Right ventricle myocardium inferior (tissue), 1 donor: ENCODE data around the gene PRKN. TPM values are rescaled to one million over a fixed set of nuclear protein-coding genes. Genes with fewer than 3 reads are reported as not detected.

Experiments used
- ATAC-seq: fragments of 200-7000 bp; cut with Tn5 transposase; one replicate; pipeline ENCODE4 v1.9.1; 2020; ENCODE audit warnings: mild to moderate bottlenecking, moderate library complexity
- DNase-seq: peaks from one replicate; pipeline ENCODE4 v3.0.0; 2021; ENCODE audit errors: missing footprints
- intact Hi-C: fragments of 100-400 bp; cut with DNase I; formaldehyde crosslinking; loops from one replicate; pipeline ENCODE4 v1.11.0; 2022
- total RNA-seq: library from RNA; stranded (reverse); fragmentation: NEBNext Ultra II Directional; extraction: Animal tissue kit (Norgen Biotek cat#: 25700); gene quantifications from one replicate; pipeline ENCODE4 v1.2.1, GENCODE V29; 2021
- donor health status: DM: no; HTN: yes; CAD: no; lungs with severe emphysema.

The PRKN gene
- total RNA-seq, 1 donor from 2014 or later: 19.5 TPM

GRCh38 chr6:162313922-162314660 is 413.5 kb downstream of the PRKN start:
- ATAC-seq: no peak
- intact Hi-C loops: no loop called here
- DNase-seq: no peak

GRCh38 chr6:162307865-162308264 is 419.7 kb downstream of the PRKN start:
- ATAC-seq (no peak), DNase-seq (no peak)
- intact Hi-C loops: no loop called here

- intact Hi-C loops: no loop called here
- DNase-seq: no peak
- ATAC-seq: no peak
These were observed 420.9 kb downstream of the PRKN start for GRCh38 chr6:162306616-162307015.

- ATAC-seq (no peak), DNase-seq (no peak)
- intact Hi-C loops: no loop called here
These were observed 426.4 kb downstream of the PRKN start for GRCh38 chr6:162301128-162301527.

- intact Hi-C loops: no loop called here
- DNase-seq: no peak
- ATAC-seq: no peak
These were observed 433.5 kb downstream of the PRKN start for GRCh38 chr6:162294029-162294428.

- ATAC-seq: no peak
- DNase-seq: no peak
- intact Hi-C loops: no loop called here
These were observed 434.7 kb downstream of the PRKN start for GRCh38 chr6:162292915-162293314.

GRCh38 chr6:162290846-162291465 is 436.6 kb downstream of the PRKN start:
- DNase-seq (no peak), ATAC-seq (no peak)
- intact Hi-C loops: no loop called here

- intact Hi-C loops: no loop called here
- DNase-seq: no peak
- ATAC-seq: no peak
These were observed 437.6 kb downstream of the PRKN start for GRCh38 chr6:162289972-162290371.

GRCh38 chr6:162273986-162274385 is 453.6 kb downstream of the PRKN start:
- no peak for ATAC-seq
- DNase-seq: no peak
- intact Hi-C loops: no loop called here

GRCh38 chr6:162271922-162272321 is 455.6 kb downstream of the PRKN start:
- intact Hi-C loops: no loop called here
- no peak for ATAC-seq
- DNase-seq: no peak

- intact Hi-C loops: no loop called here
- ATAC-seq (no peak), DNase-seq (no peak)
These were observed 456.6 kb downstream of the PRKN start for GRCh38 chr6:162270966-162271365.

- intact Hi-C loops: no loop called here
- ATAC-seq: no peak
- DNase-seq: no peak
These were observed 459.9 kb downstream of the PRKN start for GRCh38 chr6:162267641-162268040.

- DNase-seq: no peak
- no peak for ATAC-seq
- intact Hi-C loops: no loop called here
These were observed 460.4 kb downstream of the PRKN start for GRCh38 chr6:162267126-162267525.

- DNase-seq (no peak), ATAC-seq (no peak)
- intact Hi-C loops: no loop called here
These were observed 463.0 kb downstream of the PRKN start for GRCh38 chr6:162264581-162264980.

GRCh38 chr6:162262466-162263196 is 464.9 kb downstream of the PRKN start:
- DNase-seq (no peak), ATAC-seq (no peak)
- intact Hi-C loops: no loop called here

GRCh38 chr6:162261598-162261997 is 466.0 kb downstream of the PRKN start:
- no peak for ATAC-seq
- intact Hi-C loops: no loop called here
- DNase-seq: no peak

- DNase-seq: no peak
- ATAC-seq: no peak
- intact Hi-C loops: no loop called here
These were observed 467.5 kb downstream of the PRKN start for GRCh38 chr6:162260027-162260426.

GRCh38 chr6:162258647-162259046 is 468.9 kb downstream of the PRKN start:
- ATAC-seq: peak; percentile 65
- no peak for DNase-seq
- intact Hi-C loops: no loop called here

GRCh38 chr6:162256361-162256760 is 471.2 kb downstream of the PRKN start:
- DNase-seq: no peak
- ATAC-seq: no peak
- intact Hi-C loops: no loop called here

GRCh38 chr6:162251257-162251656 is 476.3 kb downstream of the PRKN start:
- ATAC-seq: no peak
- intact Hi-C loops: no loop called here
- no peak for DNase-seq
